Sigmoid colon (tissue), 7 donors: ENCODE data around the gene ATP5F1A. TPM values are rescaled to one million over a fixed set of nuclear protein-coding genes. Genes with fewer than 3 reads are reported as not detected.
"Not testable (repeated sequence)": the region's sequence is repeated elsewhere in the genome, so short reads cannot be mapped to it uniquely, and the experiment has no call there.

Source experiments
- DNase-seq: peaks from one replicate; pipeline ENCODE4 v3.0.0-alpha.2; 2019
- H3K27ac ChIP-seq, 4 donors: fragments of 200-600 bp; sonication (generic); one replicate each; pipeline ENCODE4 v1.5.1; 2016 to 2019; ENCODE audit warnings: mild to moderate bottlenecking in 1 of 4
- H3K27me3 ChIP-seq, 3 donors: fragments of 200-600 bp; sonication (generic); one replicate each; pipeline ENCODE4 v1.5.1; 2019; ENCODE audit warnings: mild to moderate bottlenecking in 1 of 3
- H3K36me3 ChIP-seq, 4 donors: fragments of 200-600 bp; sonication (generic); one replicate each; pipeline ENCODE4 v1.5.1; 2016 to 2019
- H3K4me1 ChIP-seq, 4 donors: fragments of 200-600 bp; sonication (generic); one replicate each; pipeline ENCODE4 v1.5.1; 2017 to 2019
- H3K4me3 ChIP-seq, 4 donors: fragments of 200-600 bp; sonication (generic); one replicate each; pipeline ENCODE4 v1.5.1; 2017 to 2019; ENCODE audit warnings: mild to moderate bottlenecking in 2 of 4, moderate library complexity in 1 of 4
- H3K9me3 ChIP-seq, 4 donors: fragments of 200-600 bp in 3 of 4; sonication (generic) in 3 of 4; one replicate each; pipeline versions ENCODE4 v1.5.1 to v1.6.1; 2013 to 2019
- CTCF ChIP-seq, 4 experiments: fragments of 450-650 bp in 3 of 4; fragments of 200-600 bp in 1 of 4; IDR thresholded peaks; one replicate each; pipeline ENCODE4 v1.5.1; 2016 to 2019; ENCODE audit warnings: antibody characterized with exemption in 4 of 4, mild to moderate bottlenecking in 3 of 4, moderate library complexity in 2 of 4
- EP300 ChIP-seq, 4 donors: sonication (generic); formaldehyde crosslinking; IDR thresholded peaks; one replicate each; pipeline ENCODE4 v1.6.1; 2017; ENCODE audit warnings: antibody characterized with exemption in 4 of 4
- POLR2A ChIP-seq, 2 donors: fragments of 450-650 bp; IDR thresholded peaks; one replicate each; pipeline ENCODE4 v1.6.1; 2016; ENCODE audit warnings: antibody characterized with exemption in 2 of 2, mild to moderate bottlenecking in 2 of 2, moderate library complexity in 2 of 2
- POLR2AphosphoS5 ChIP-seq, 4 donors: sonication (generic); formaldehyde crosslinking; IDR thresholded peaks; one replicate each; pipeline ENCODE4 v1.6.1; 2017; ENCODE audit warnings: antibody characterized with exemption in 4 of 4
- WGBS, 2 donors: extraction: QIAGEN DNeasy Blood & Tissue Kit; methylation state at CpG; one replicate each; pipeline ENCODE4 v1.1.7; 2013; 5-methylcytosine and 5-hydroxymethylcytosine counted together
- intact Hi-C: fragments of 100-400 bp; cut with DNase I; formaldehyde crosslinking; loops from one replicate; pipeline ENCODE4 v1.15.1; 2023
- polyA plus RNA-seq, 3 donors: library from polyadenylated mRNA; stranded (reverse); fragments of 200-250 nt; gene quantifications; one replicate each; pipeline ENCODE4 v1.2.3, GENCODE V29; 2013
- total RNA-seq, 4 donors: library from RNA; depleted of rRNA; stranded (reverse); fragments of >200 nt; gene quantifications; one replicate each; pipeline ENCODE4 v1.1.0, GENCODE V29; 2016
- donor health status: healthy with polysubstance abuse.
- donor health status: Bipolar disorder and iron deficiency.
- donor health status: healthy.

The ATP5F1A gene
- total RNA-seq (100 to 1,000 TPM; 338 to 549 (median 474) TPM), polyA plus RNA-seq (100 to 1,000 TPM; 549 to 768 (median 601) TPM)

GRCh38 chr18:46097801-46098615 lies at the start of gene ATP5F1A:
TSS of gene ATP5F1A (minus strand) at chr18:46098296. CDS start at chr18:46098231, 65 bp downstream.
- H3K9me3 ChIP-seq, result no peaks in the 10 kb centered on the region
- TF ChIP-seq EP300 (IDR thresholded peaks at IDR 0.05) (no peak), POLR2A (IDR thresholded peaks at IDR 0.05) (peak; percentile 88 to 92), POLR2AphosphoS5 (IDR thresholded peaks at IDR 0.05) (peak; percentile 95 to 98 (median 96)), CTCF (IDR thresholded peaks at IDR 0.05) (no peak)
- H3K4me3 ChIP-seq, result peak within 1 kb of the TSS; percentile 73 to 100 (median 94)
- H3K27ac ChIP-seq, result peak within 1 kb of the TSS; percentile 89 to 97 (median 90)
- intact Hi-C loops, result no loop called here
- H3K27me3 ChIP-seq, result no peaks in the 10 kb centered on the region
- DNase-seq, result peak; percentile 93
- WGBS, 2 donors, result 0% methylated on average over 53 of the region's 53 CpGs
- H3K4me1 ChIP-seq, result peaks cover 0 to 47% (median 34%) of the 10 kb centered on the region in 4 donors
- H3K36me3 ChIP-seq, result peaks cover 0 to 18% (median 4%) of the 10 kb centered on the region in 4 donors

GRCh38 chr18:46141199-46141598 lies 43.1 kb upstream of the ATP5F1A start:
- H3K27ac ChIP-seq, result no peak overlapping the region
- no peaks in the 10 kb centered on the region for H3K27me3 ChIP-seq
- no peak for DNase-seq
- WGBS, 2 donors, result 91 to 96% methylated on average over 4 of the region's 4 CpGs
- intact Hi-C loops, result loop anchor here (10.0 kb wide), 1 partner anchor 514 kb away; the partner anchor contains the start of gene LOXHD1
- H3K4me3 ChIP-seq, result no peak overlapping the region
- no peaks in the 10 kb centered on the region for H3K4me1 ChIP-seq
- H3K9me3 ChIP-seq, result no peaks in the 10 kb centered on the region
- H3K36me3 ChIP-seq, result no peaks in the 10 kb centered on the region
- TF ChIP-seq EP300 (IDR thresholded peaks at IDR 0.05) (no peak), POLR2A (IDR thresholded peaks at IDR 0.05) (no peak), CTCF (IDR thresholded peaks at IDR 0.05) (no peak), POLR2AphosphoS5 (IDR thresholded peaks at IDR 0.05) (no peak)

- Histone ChIP-seq H3K27me3 (no peaks in the 10 kb centered on the region), H3K4me1 (no peaks in the 10 kb centered on the region), H3K4me3 (no peak overlapping the region), H3K27ac (no peak overlapping the region), H3K9me3 (no peaks in the 10 kb centered on the region), H3K36me3 (no peaks in the 10 kb centered on the region)
- intact Hi-C loops, result loop anchor here (10.0 kb wide), 1 partner anchor 515 kb away; the partner anchor contains the start of gene LOXHD1
- DNase-seq, result no peak
- WGBS, 2 donors, result 95 to 96% methylated on average over 4 of the region's 4 CpGs
- TF ChIP-seq EP300 (IDR thresholded peaks at IDR 0.05) (no peak), POLR2AphosphoS5 (IDR thresholded peaks at IDR 0.05) (no peak), POLR2A (IDR thresholded peaks at IDR 0.05) (no peak), CTCF (IDR thresholded peaks at IDR 0.05) (no peak)
These were observed 42.1 kb upstream of the ATP5F1A start for GRCh38 chr18:46140173-46140572.

GRCh38 chr18:46134920-46135675 lies 37.0 kb upstream of the ATP5F1A start:
- H3K4me3 ChIP-seq, result no peak overlapping the region
- H3K4me1 ChIP-seq, result no peaks in the 10 kb centered on the region
- DNase-seq, result no peak
- no peaks in the 10 kb centered on the region for H3K27me3 ChIP-seq
- intact Hi-C loops, result no loop called here
- no peaks in the 10 kb centered on the region for H3K9me3 ChIP-seq
- WGBS, 2 donors, result 72% methylated on average over 9 of the region's 9 CpGs
- TF ChIP-seq EP300 (IDR thresholded peaks at IDR 0.05) (no peak), POLR2A (IDR thresholded peaks at IDR 0.05) (no peak)
- H3K27ac ChIP-seq, result no peak overlapping the region
- H3K36me3 ChIP-seq, result peaks cover 0 to 10% (median 1%) of the 10 kb centered on the region in 4 donors

GRCh38 chr18:46133534-46133933 lies 35.4 kb upstream of the ATP5F1A start:
- no peaks in the 10 kb centered on the region for H3K4me1 ChIP-seq
- no peak overlapping the region for H3K27ac ChIP-seq
- H3K27me3 ChIP-seq, result no peaks in the 10 kb centered on the region
- peaks cover 4 to 26% (median 10%) of the 10 kb centered on the region in 4 donors for H3K36me3 ChIP-seq
- H3K9me3 ChIP-seq, result no peaks in the 10 kb centered on the region
- 79 to 84% methylated on average over 3 of the region's 3 CpGs for WGBS, 2 donors
- no peak for DNase-seq
- H3K4me3 ChIP-seq, result no peak overlapping the region
- TF ChIP-seq EP300 (IDR thresholded peaks at IDR 0.05) (no peak), CTCF (IDR thresholded peaks at IDR 0.05) (no peak), POLR2AphosphoS5 (IDR thresholded peaks at IDR 0.05) (no peak), POLR2A (IDR thresholded peaks at IDR 0.05) (no peak)
- intact Hi-C loops, result no loop called here

- WGBS, 2 donors, result 94 to 97% methylated on average over 8 of the region's 8 CpGs
- H3K4me3 ChIP-seq, intact Hi-C loops, H3K27ac ChIP-seq, H3K27me3 ChIP-seq, H3K4me1 ChIP-seq, DNase-seq, H3K9me3 ChIP-seq: not testable (repeated sequence)
- peaks cover 4 to 54% (median 20%) of the 10 kb centered on the region in 4 donors for H3K36me3 ChIP-seq
These were observed 32.5 kb upstream of the ATP5F1A start for GRCh38 chr18:46130549-46130948.
